Stimulated activated CD4-positive, alpha-beta T cell treated with anti-CD3 and anti-CD28 coated beads, TNF-alpha, amount 100 ng/mL, for 24 hours (primary cell): ENCODE measurements around the gene DHCR7.

ENCODE experiments used
- DNase-seq, 3 experiments: peaks; one replicate each; pipeline ENCODE4 v3.0.0-alpha.2; 2020; ENCODE audit warnings: low read depth in 3 of 3

The DHCR7 gene

GRCh38 chr11:71414645-71415044 lies 33.5 kb downstream of the DHCR7 start:
- DNase-seq: no peak

- DNase-seq: no peak
Observed at GRCh38 chr11:71410363-71410966, 37.7 kb downstream of the DHCR7 start.

- no peak for DNase-seq
Observed at GRCh38 chr11:71408826-71409225, 39.4 kb downstream of the DHCR7 start.

GRCh38 chr11:71407356-71407755 lies 40.8 kb downstream of the DHCR7 start:
- no peak for DNase-seq

GRCh38 chr11:71406681-71407080 lies 41.5 kb downstream of the DHCR7 start:
- DNase-seq: no peak

- no peak for DNase-seq
Observed at GRCh38 chr11:71404209-71404608, 44.0 kb downstream of the DHCR7 start.

GRCh38 chr11:71402878-71403277 lies 45.3 kb downstream of the DHCR7 start:
- no peak for DNase-seq

- no peak for DNase-seq
Observed at GRCh38 chr11:71400216-71400615, 48.0 kb downstream of the DHCR7 start.

- no peak for DNase-seq
Observed at GRCh38 chr11:71399341-71399740, 48.9 kb downstream of the DHCR7 start.

GRCh38 chr11:71397961-71398360 lies 50.2 kb downstream of the DHCR7 start:
- no peak for DNase-seq

- DNase-seq: no peak
Observed at GRCh38 chr11:71397331-71397860, 50.8 kb downstream of the DHCR7 start.

- DNase-seq: no peak
Observed at GRCh38 chr11:71396548-71397123, 51.6 kb downstream of the DHCR7 start.

- DNase-seq: no peak
Observed at GRCh38 chr11:71395774-71396173, 52.4 kb downstream of the DHCR7 start.

GRCh38 chr11:71395263-71395560 lies 53.0 kb downstream of the DHCR7 start:
- no peak for DNase-seq

- DNase-seq: no peak
Observed at GRCh38 chr11:71393283-71393682, 54.9 kb downstream of the DHCR7 start.

- no peak for DNase-seq
Observed at GRCh38 chr11:71391796-71392195, 56.4 kb downstream of the DHCR7 start.

GRCh38 chr11:71391352-71391751 lies 56.8 kb downstream of the DHCR7 start:
- DNase-seq: no peak

- DNase-seq: no peak
Observed at GRCh38 chr11:71388637-71389235, 59.5 kb downstream of the DHCR7 start.

- DNase-seq: no peak
Observed at GRCh38 chr11:71387784-71388636, 60.2 kb downstream of the DHCR7 start.

GRCh38 chr11:71387200-71387599 lies 61.0 kb downstream of the DHCR7 start:
- no peak for DNase-seq

- no peak for DNase-seq
Observed at GRCh38 chr11:71386202-71386601, 62.0 kb downstream of the DHCR7 start.

GRCh38 chr11:71385091-71385490 lies 63.1 kb downstream of the DHCR7 start:
- DNase-seq: no peak

- DNase-seq: no peak
Observed at GRCh38 chr11:71384561-71384960, 63.6 kb downstream of the DHCR7 start.
